H1 (cell line): Measurements from ENCODE around the gene ERICH6. TPM values are rescaled to one million over a fixed set of nuclear protein-coding genes. Genes with fewer than 3 reads are reported as not detected.

Source experiments
- CTCF ChIA-PET: fragments of 300-600 bp; sonication (Branson Sonifier 250); formaldehyde crosslinking; loops from one replicate; lab custom pipeline; 2021; ENCODE audit not compliant: partially characterized antibody; lab: Charles Lee
- POLR2A ChIA-PET: fragments of 300-600 bp; sonication (Branson Sonifier 250); formaldehyde crosslinking; loops from one replicate; lab custom pipeline; 2021; ENCODE audit warnings: inconsistent platforms; ENCODE audit not compliant: partially characterized antibody; lab: Charles Lee
- DNase-seq, 2 experiments: peaks; one replicate each; pipeline versions ENCODE4 v3.0.0 to v3.0.0-alpha.2; 2010 to 2022; ENCODE audit warnings: low spot score in 2 of 2, low read depth in 1 of 2, mixed read lengths in 1 of 2
- FAIRE-seq: peaks from 2 replicates; lab custom pipeline; 2011; peaks lifted over from hg19 to GRCh38; lab: Jason Lieb, UNC
- H2AFZ ChIP-seq: 2 replicates; pipeline ENCODE4 v1.8.1; 2012; ENCODE audit warnings: low read length, inconsistent platforms
- H2AK5ac ChIP-seq: 2 replicates; pipeline ENCODE4 v1.6.1; 2013; ENCODE audit warnings: low read depth, low read length
- H2BK120ac ChIP-seq: replicated peaks from 2 replicates; pipeline ENCODE3; 2013; ENCODE audit warnings: low read depth, low read length, inconsistent platforms
- H2BK12ac ChIP-seq: 2 replicates; pipeline ENCODE4 v1.6.1; 2013; ENCODE audit warnings: low read depth, low read length
- H2BK15ac ChIP-seq: 2 replicates; pipeline ENCODE4 v1.6.1; 2013; ENCODE audit warnings: low read length
- H2BK20ac ChIP-seq: 2 replicates; pipeline ENCODE4 v1.6.1; 2013; ENCODE audit warnings: low read length
- H2BK5ac ChIP-seq: 2 replicates; pipeline ENCODE4 v1.6.1; 2013; ENCODE audit warnings: low read depth, low read length
- H3K14ac ChIP-seq: 2 replicates; pipeline ENCODE4 v1.6.1; 2013; ENCODE audit warnings: inconsistent platforms; ENCODE audit not compliant: insufficient read length
- H3K18ac ChIP-seq: 2 replicates; pipeline ENCODE4 v1.6.1; 2013; ENCODE audit warnings: low read length; ENCODE audit errors: extremely low read depth
- H3K23ac ChIP-seq: 2 replicates; pipeline ENCODE4 v1.6.1; 2013; ENCODE audit warnings: inconsistent platforms; ENCODE audit not compliant: insufficient read length
- H3K23me2 ChIP-seq: 2 replicates; pipeline ENCODE4 v1.6.1; 2013; ENCODE audit warnings: low read depth, low read length
- H3K27ac ChIP-seq: 2 replicates; pipeline ENCODE4 v1.6.1; 2011; ENCODE audit warnings: low read depth, low read length, inconsistent platforms
- H3K27me3 ChIP-seq, 4 experiments: replicated peaks in 1 of 4; 1 replicate in 1 of 4; 2 replicates in 3 of 4; pipeline versions ENCODE4 v1.6.1 to v1.8.1; 2011 to 2013; ENCODE audit warnings: low read length in 3 of 4, mild to moderate bottlenecking in 3 of 4, inconsistent platforms in 2 of 4, mixed read lengths in 2 of 4, moderate library complexity in 1 of 4; ENCODE audit not compliant: control insufficient read depth in 3 of 4, insufficient read depth in 3 of 4; ENCODE audit errors: extremely low read depth in 1 of 4
- H3K36me3 ChIP-seq, 4 experiments: 2 replicates each; pipeline versions ENCODE4 v1.6.1 to v1.8.1; 2011 to 2013; ENCODE audit warnings: mild to moderate bottlenecking in 4 of 4, low read length in 3 of 4, moderate library complexity in 2 of 4, control low read depth in 1 of 4, inconsistent platforms in 1 of 4; ENCODE audit not compliant: insufficient read depth in 4 of 4, control insufficient read depth in 2 of 4
- H3K4ac ChIP-seq: replicated peaks from 2 replicates; pipeline ENCODE3; 2013; ENCODE audit warnings: low read length, low read depth, mixed read lengths, inconsistent platforms; ENCODE audit not compliant: insufficient read length
- H3K4me1 ChIP-seq, 4 experiments: replicated peaks in 1 of 4; 1 replicate in 1 of 4; 2 replicates in 3 of 4; pipeline versions ENCODE4 v1.6.1 to v1.8.1; 2011 to 2013; ENCODE audit warnings: low read length in 3 of 4, inconsistent platforms in 2 of 4, mixed read lengths in 1 of 4; ENCODE audit not compliant: insufficient read depth in 4 of 4, control insufficient read depth in 3 of 4
- H3K4me2 ChIP-seq, 2 experiments: 2 replicates each; pipeline versions ENCODE4 v1.6.1 to v1.8.1; 2011 to 2013; ENCODE audit warnings: low read depth in 2 of 2, low read length in 2 of 2, control low read depth in 1 of 2, inconsistent platforms in 1 of 2, mild to moderate bottlenecking in 1 of 2; ENCODE audit not compliant: insufficient read depth in 1 of 2
- H3K4me3 ChIP-seq, 4 experiments: fragments of 200-600, 300-600 bp in 1 of 4; sonication (generic), shearing (Covaris generic), sonication (Bioruptor Twin) in 1 of 4; 2 replicates each; pipeline versions ENCODE4 v1.5.1 to v1.8.1; 2011 to 2016; ENCODE audit warnings: low read length in 4 of 4, low read depth in 3 of 4, control low read depth in 2 of 4, inconsistent platforms in 2 of 4, mild to moderate bottlenecking in 2 of 4, mixed read lengths in 1 of 4, moderate library complexity in 1 of 4; ENCODE audit not compliant: insufficient read depth in 2 of 4; ENCODE audit errors: extremely low read depth in 1 of 4
- H3K56ac ChIP-seq: replicated peaks from 2 replicates; pipeline ENCODE3; 2013; ENCODE audit warnings: low read depth, mild to moderate bottlenecking, mixed read lengths, low read length, inconsistent platforms; ENCODE audit not compliant: insufficient read length
- H3K79me1 ChIP-seq: 2 replicates; pipeline ENCODE4 v1.6.1; 2013; ENCODE audit warnings: low read depth, low read length, control low read depth
- H3K79me2 ChIP-seq, 2 experiments: 2 replicates each; pipeline versions ENCODE4 v1.6.1 to v1.8.1; 2012 to 2013; ENCODE audit warnings: low read length in 2 of 2, mild to moderate bottlenecking in 2 of 2, inconsistent platforms in 1 of 2; ENCODE audit not compliant: insufficient read depth in 2 of 2, control insufficient read depth in 1 of 2
- H3K9ac ChIP-seq, 4 experiments: replicated peaks in 1 of 4; 1 replicate in 1 of 4; 2 replicates in 3 of 4; pipeline versions ENCODE4 v1.6.1 to v1.8.1; 2011 to 2013; ENCODE audit warnings: low read depth in 3 of 4, low read length in 3 of 4, control low read depth in 2 of 4, mild to moderate bottlenecking in 2 of 4, moderate library complexity in 2 of 4, inconsistent platforms in 1 of 4; ENCODE audit errors: extremely low read depth in 1 of 4
- H3K9me3 ChIP-seq, 2 experiments: 2 replicates each; pipeline versions ENCODE4 v1.6.1 to v1.8.1; 2012 to 2013; ENCODE audit warnings: mild to moderate bottlenecking in 2 of 2, moderate library complexity in 2 of 2, control low read depth in 1 of 2, inconsistent platforms in 1 of 2, low read depth in 1 of 2, low read length in 1 of 2, mixed read lengths in 1 of 2; ENCODE audit not compliant: insufficient read depth in 2 of 2
- H4K20me1 ChIP-seq, 2 experiments: replicated peaks in 1 of 2; 2 replicates each; pipeline versions ENCODE3 to v1.8.1; 2011 to 2013; ENCODE audit warnings: inconsistent platforms in 2 of 2, low read length in 2 of 2, mild to moderate bottlenecking in 1 of 2; ENCODE audit not compliant: insufficient read depth in 2 of 2, control insufficient read depth in 1 of 2
- H4K5ac ChIP-seq: 2 replicates; pipeline ENCODE4 v1.6.1; 2013; ENCODE audit warnings: low read length, low read depth, mixed read lengths, inconsistent platforms; ENCODE audit not compliant: insufficient read length
- H4K8ac ChIP-seq: 2 replicates; pipeline ENCODE4 v1.8.0; 2013; ENCODE audit warnings: mild to moderate bottlenecking, moderate library complexity, low read length, inconsistent platforms; ENCODE audit not compliant: insufficient read depth; ENCODE audit errors: extremely low read depth
- H4K91ac ChIP-seq: replicated peaks from 2 replicates; pipeline ENCODE3; 2013; ENCODE audit warnings: low read length, mixed read lengths, inconsistent platforms; ENCODE audit not compliant: insufficient read length
- EGR1 ChIP-seq: IDR thresholded peaks from 2 replicates; pipeline ENCODE4 v1.6.1; 2011; ENCODE audit warnings: low read depth, low read length, borderline replicate concordance
- GTF2F1 ChIP-seq: IDR thresholded peaks from 2 replicates; pipeline ENCODE4 v1.6.1; 2012; ENCODE audit warnings: low read depth, low read length, improper control_type of control experiment, borderline replicate concordance
- JUND ChIP-seq: IDR thresholded peaks from 2 replicates; pipeline ENCODE4 v1.6.1; 2011; ENCODE audit warnings: mild to moderate bottlenecking, improper control_type of control experiment, low read length
- KDM1A ChIP-seq: fragments of 200-600, 300-600 bp; sonication (generic); IDR thresholded peaks from 2 replicates; pipeline ENCODE4 v1.7.1; 2016; ENCODE audit warnings: mild to moderate bottlenecking, low read length, borderline replicate concordance
- KDM5A ChIP-seq: fragments of 200-600 bp; IDR thresholded peaks from 2 replicates; pipeline ENCODE4 v1.7.1; 2012; ENCODE audit warnings: mild to moderate bottlenecking, low read length, inconsistent platforms, mixed read lengths
- MAFK ChIP-seq: IDR thresholded peaks from 2 replicates; pipeline ENCODE4 v1.6.1; 2012; ENCODE audit warnings: low read depth, mild to moderate bottlenecking, improper control_type of control experiment, low read length
- RNF2 ChIP-seq: fragments of 200-900, 300-1000 bp; sonication (generic); IDR thresholded peaks from 2 replicates; pipeline ENCODE4 v1.7.1; 2016; ENCODE audit warnings: borderline replicate concordance, low read depth, mild to moderate bottlenecking, antibody characterized with exemption, low read length; ENCODE audit not compliant: poor library complexity, severe bottlenecking; ENCODE audit errors: missing control alignments
- WGBS, 2 experiments: shearing (Covaris generic) in 1 of 2; methylation state at CpG; one replicate each; pipeline versions ENCODE4 v1.1.6 to v1.1.7; 2013 to 2015; ENCODE audit warnings: low lambda C conversion rate in 2 of 2, mixed read lengths in 2 of 2, inconsistent platforms in 1 of 2, low coverage in 1 of 2, missing lambda C conversion rate in 1 of 2; ENCODE audit not compliant: insufficient replicate concordance in 2 of 2, insufficient coverage in 1 of 2, insufficient read length in 1 of 2; ENCODE audit errors: extremely low coverage in 1 of 2, missing lambda C conversion rate in 1 of 2; 5-methylcytosine and 5-hydroxymethylcytosine counted together
- polyA plus RNA-seq, 7 experiments: library from polyadenylated mRNA; depleted of rRNA in 3 of 7; stranded (reverse) in 5 of 7; unstranded in 2 of 7; fragments of >200 nt in 5 of 7; fragments of 200-250 nt in 2 of 7; gene quantifications; 1 replicate in 5 of 7; 2 replicates in 1 of 7; 4 replicates in 1 of 7; pipeline versions ENCODE4 v1.2.1 to v1.2.3, GENCODE V29; 2011 to 2013; ENCODE audit warnings: missing spikeins in 2 of 7, mixed read lengths in 2 of 7
- total RNA-seq: library from RNA; stranded (reverse); fragmentation: NEBNext Ultra II Directional; extraction: Animal tissue kit (Norgen Biotek cat#: 25700); gene quantifications from 2 replicates; pipeline ENCODE4 v1.2.1, GENCODE V29; 2021
- TF ChIP-seq, protein P1 (sequence below): IDR thresholded peaks from 2 replicates; pipeline ENCODE4 v1.6.1; 2011; ENCODE audit warnings: low read length, improper control_type of control experiment
- TF ChIP-seq, protein P2 (sequence below): IDR thresholded peaks from 2 replicates; pipeline ENCODE4 v1.6.1; 2012; ENCODE audit warnings: inconsistent platforms

ERICH6 gene
- total and polyA plus RNA-seq, 2 of the 8 experiments (the other 6 are each of a cell fraction or from before 2014, with no cell fraction given): not detected

DNA sequence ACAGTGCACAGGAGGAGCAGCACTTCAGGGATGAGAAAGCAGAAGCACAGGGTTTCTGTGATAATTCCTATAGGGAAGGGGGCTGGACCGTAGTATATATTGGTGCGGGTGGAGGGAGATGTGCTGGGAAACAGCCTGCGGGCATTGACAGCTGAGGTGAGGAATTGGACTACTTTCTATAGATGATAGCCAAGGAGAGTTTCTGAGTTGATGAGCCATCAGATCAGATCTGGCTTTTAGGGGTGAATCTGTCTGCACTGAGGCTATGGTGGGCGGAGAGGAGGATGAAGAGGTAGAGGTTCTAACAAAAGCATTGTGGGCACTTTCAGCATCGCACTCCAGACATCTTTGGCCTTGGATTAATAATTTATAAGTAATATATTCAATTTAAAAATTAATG, 67.5 kb downstream of the ERICH6 start:
- H2BK12ac ChIP-seq: no peak overlapping the region
- H3K79me2 ChIP-seq: no peaks in the 10 kb centered on the region
- H3K14ac ChIP-seq: no peak overlapping the region
- no peak overlapping the region for H2BK5ac ChIP-seq
- H2AFZ ChIP-seq: no peak overlapping the region
- H3K23me2 ChIP-seq: no peaks in the 10 kb centered on the region
- no peak overlapping the region for H3K27ac ChIP-seq
- H3K4me1 ChIP-seq: no peaks in the 10 kb centered on the region
- no peaks in the 10 kb centered on the region for H3K79me1 ChIP-seq
- 86% methylated on average over 5 of the region's 5 CpGs; no CpG with 5 or more reads in 1 of the 2 experiments for WGBS, 2 experiments
- no peak overlapping the region for H4K5ac ChIP-seq
- H3K36me3 ChIP-seq: no peaks in the 10 kb centered on the region
- H3K4me2 ChIP-seq: no peak overlapping the region
- H3K18ac ChIP-seq: no peak overlapping the region
- H3K4ac ChIP-seq: no peak overlapping the region
- no peak for DNase-seq
- no peak overlapping the region for H3K4me3 ChIP-seq
- POLR2A ChIA-PET: interaction anchor here (2.5 kb wide), 1 partner anchor 33 kb away, joined by 7 read pairs; the partner anchor contains the start of gene SELENOT
- H3K9me3 ChIP-seq: no peaks in the 10 kb centered on the region
- no peak overlapping the region for H4K8ac ChIP-seq
- no peak overlapping the region for H3K23ac ChIP-seq
- H2AK5ac ChIP-seq: no peak overlapping the region
- CTCF ChIA-PET: no interaction called here
- TF ChIP-seq GTF2F1: no peak
- TF ChIP-seq, protein P1, sequence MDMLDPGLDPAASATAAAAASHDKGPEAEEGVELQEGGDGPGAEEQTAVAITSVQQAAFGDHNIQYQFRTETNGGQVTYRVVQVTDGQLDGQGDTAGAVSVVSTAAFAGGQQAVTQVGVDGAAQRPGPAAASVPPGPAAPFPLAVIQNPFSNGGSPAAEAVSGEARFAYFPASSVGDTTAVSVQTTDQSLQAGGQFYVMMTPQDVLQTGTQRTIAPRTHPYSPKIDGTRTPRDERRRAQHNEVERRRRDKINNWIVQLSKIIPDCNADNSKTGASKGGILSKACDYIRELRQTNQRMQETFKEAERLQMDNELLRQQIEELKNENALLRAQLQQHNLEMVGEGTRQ: no peak
- no peak for TF ChIP-seq JUND
- TF ChIP-seq KDM5A: no peak
- no peak for TF ChIP-seq RNF2
- TF ChIP-seq KDM1A: no peak
- TF ChIP-seq, protein P2, sequence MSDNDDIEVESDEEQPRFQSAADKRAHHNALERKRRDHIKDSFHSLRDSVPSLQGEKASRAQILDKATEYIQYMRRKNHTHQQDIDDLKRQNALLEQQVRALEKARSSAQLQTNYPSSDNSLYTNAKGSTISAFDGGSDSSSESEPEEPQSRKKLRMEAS: no peak
- TF ChIP-seq MAFK: no peak
- TF ChIP-seq EGR1: no peak
- H2BK20ac ChIP-seq: no peak overlapping the region
- H3K9ac ChIP-seq: no peak overlapping the region
- H4K20me1 ChIP-seq: no peaks in the 10 kb centered on the region
- H3K56ac ChIP-seq: no peak overlapping the region
- no peak overlapping the region for H4K91ac ChIP-seq
- H3K27me3 ChIP-seq: no peaks in the 10 kb centered on the region
- H2BK120ac ChIP-seq: no peak overlapping the region
- no peak for FAIRE-seq
- H2BK15ac ChIP-seq: no peak overlapping the region
